K562 (cell line): ENCODE results near the gene FOXRED2. TPM values are rescaled to one million over a fixed set of nuclear protein-coding genes. Genes with fewer than 3 reads are reported as not detected.
A peak's percentile ranks its signal among the peaks of the same experiment; 100 is the strongest.

Experiments
- BHLHE40 ChIP-seq: IDR thresholded peaks from 2 replicates; pipeline ENCODE4 v1.6.1; 2011; ENCODE audit warnings: low read length, improper control_type of control experiment
- HMG20A ChIP-seq: fragments of 450-650 bp; formaldehyde crosslinking; conservative IDR thresholded peaks from 2 replicates; pipeline ENCODE4 v1.4.0; 2020; ENCODE audit warnings: mild to moderate bottlenecking, mixed read lengths
- MAFK ChIP-seq: IDR thresholded peaks from 2 replicates; pipeline ENCODE4 v1.6.1; 2011; ENCODE audit warnings: low read length, improper control_type of control experiment
- MEF2A ChIP-seq: IDR thresholded peaks from 2 replicates; pipeline ENCODE4 v1.6.1; 2011; ENCODE audit warnings: low read depth, mild to moderate bottlenecking, low read length, moderate library complexity; ENCODE audit not compliant: control insufficient read depth
- NFXL1 ChIP-seq: fragments of 450-650 bp; formaldehyde crosslinking; IDR thresholded peaks from 2 replicates; pipeline ENCODE4 v1.4.0; 2021; ENCODE audit warnings: mild to moderate bottlenecking
- PHF8 ChIP-seq: fragments of 200-600 bp; sonication (generic); IDR thresholded peaks from 2 replicates; pipeline ENCODE4 v1.6.1; 2012; ENCODE audit warnings: mixed run types, mild to moderate bottlenecking, inconsistent platforms, low read length, moderate library complexity, borderline replicate concordance
- PPARD ChIP-seq: fragments of 250-450 bp; sonication (Bioruptor Pico); IDR thresholded peaks from 2 replicates; pipeline ENCODE4 v1.8.0; 2022; ENCODE audit warnings: inconsistent platforms, mild to moderate bottlenecking, moderate library complexity
- PURB ChIP-seq: sonication (generic); formaldehyde crosslinking; IDR thresholded peaks from 2 replicates; pipeline ENCODE4 v1.9.0; 2021; ENCODE audit warnings: low read depth, mild to moderate bottlenecking, missing genetic modification reagents
- RBBP5 ChIP-seq: fragments of 200-600 bp; sonication (generic); IDR thresholded peaks from 2 replicates; pipeline ENCODE4 v1.6.1; 2012; ENCODE audit warnings: borderline replicate concordance, mild to moderate bottlenecking, low read length, control low read depth, inconsistent platforms; ENCODE audit not compliant: insufficient read depth, poor library complexity, severe bottlenecking
- RBM15 ChIP-seq: fragments of 200-400 bp; formaldehyde crosslinking; IDR thresholded peaks from 2 replicates; pipeline ENCODE4 v1.6.1; 2018; ENCODE audit warnings: mild to moderate bottlenecking, low read length, moderate library complexity; ENCODE audit not compliant: insufficient read depth
- RFX1 ChIP-seq: fragments of 450-650 bp; IDR thresholded peaks from 2 replicates; pipeline ENCODE4 v1.6.1; 2016; ENCODE audit warnings: mild to moderate bottlenecking, moderate library complexity
- SPI1 ChIP-seq: IDR thresholded peaks from 2 replicates; pipeline ENCODE4 v1.6.1; 2011; ENCODE audit warnings: low read depth, low read length, control low read depth, borderline replicate concordance
- TAF15 ChIP-seq: fragments of 200-400 bp; formaldehyde crosslinking; IDR thresholded peaks from 2 replicates; pipeline ENCODE4 v1.6.1; 2017; ENCODE audit warnings: mild to moderate bottlenecking, low read depth, low read length, moderate library complexity
- ZNF696 ChIP-seq: fragments of 250-450 bp; sonication (Bioruptor Pico); conservative IDR thresholded peaks from 2 replicates; pipeline ENCODE4 v1.4.0; 2020; ENCODE audit warnings: mild to moderate bottlenecking, moderate library complexity
- ZNF780A ChIP-seq: fragments of 250-450 bp; sonication (Bioruptor Pico); IDR thresholded peaks from 2 replicates; pipeline ENCODE4 v1.5.0; 2021; ENCODE audit warnings: mild to moderate bottlenecking
- polyA plus RNA-seq, 8 experiments: library from polyadenylated mRNA; depleted of rRNA in 4 of 8; stranded (reverse) in 5 of 8; unstranded in 3 of 8; fragments of >200 nt; fragmentation: Nextera tagmentation in 2 of 8; fragmentation: Illumina TruSeq in 1 of 8; extraction: Ambion mirVana in 2 of 8; extraction: Trizol in 1 of 8; gene quantifications; 2 replicates each; pipeline versions ENCODE4 v1.2.1 to v1.2.3, GENCODE V29; 2011 to 2014; ENCODE audit warnings: inconsistent platforms in 1 of 8, missing spikeins in 1 of 8
- total RNA-seq, 7 experiments: library from RNA; depleted of rRNA in 6 of 7; stranded (reverse); fragments of >200 nt in 6 of 7; fragmentation: Illumina TruSeq in 2 of 7; extraction: Trizol in 2 of 7; gene quantifications; 2 replicates each; pipeline versions ENCODE4 v1.2.1 to v1.2.3, GENCODE V29; 2011 to 2021; ENCODE audit warnings: low replicate concordance in 1 of 7
- TF ChIP-seq, protein P1 (sequence below), 2 experiments: fragments of 450-650 bp; IDR thresholded peaks; 2 replicates each; pipeline ENCODE4 v1.6.1; 2018; ENCODE audit warnings: mild to moderate bottlenecking in 2 of 2, low read depth in 1 of 2; ENCODE audit not compliant: partially characterized antibody in 2 of 2
- TF ChIP-seq, protein P2 (sequence below): sonication (generic); formaldehyde crosslinking; IDR thresholded peaks from 2 replicates; pipeline ENCODE4 v1.8.0; 2022; ENCODE audit warnings: missing genetic modification reagents, mild to moderate bottlenecking, moderate library complexity, borderline replicate concordance
- TF ChIP-seq, protein P3 (sequence below): fragments of 450-650 bp; conservative IDR thresholded peaks from 2 replicates; pipeline ENCODE4 v1.6.1; 2016; ENCODE audit warnings: missing genetic modification characterization, low read depth, mild to moderate bottlenecking, control low read depth, missing compliant biosample characterization
- TF ChIP-seq, protein P4 (sequence below): sonication (generic); formaldehyde crosslinking; IDR thresholded peaks from 2 replicates; pipeline ENCODE4 v1.8.0; 2023; ENCODE audit warnings: mild to moderate bottlenecking, missing genetic modification reagents

The FOXRED2 gene
- total and polyA plus RNA-seq, 9 of the 15 experiments (the other 6 are each of a cell fraction or from before 2014, with no cell fraction given): 2.8 to 48.4 (median 7.8) TPM

DNA sequence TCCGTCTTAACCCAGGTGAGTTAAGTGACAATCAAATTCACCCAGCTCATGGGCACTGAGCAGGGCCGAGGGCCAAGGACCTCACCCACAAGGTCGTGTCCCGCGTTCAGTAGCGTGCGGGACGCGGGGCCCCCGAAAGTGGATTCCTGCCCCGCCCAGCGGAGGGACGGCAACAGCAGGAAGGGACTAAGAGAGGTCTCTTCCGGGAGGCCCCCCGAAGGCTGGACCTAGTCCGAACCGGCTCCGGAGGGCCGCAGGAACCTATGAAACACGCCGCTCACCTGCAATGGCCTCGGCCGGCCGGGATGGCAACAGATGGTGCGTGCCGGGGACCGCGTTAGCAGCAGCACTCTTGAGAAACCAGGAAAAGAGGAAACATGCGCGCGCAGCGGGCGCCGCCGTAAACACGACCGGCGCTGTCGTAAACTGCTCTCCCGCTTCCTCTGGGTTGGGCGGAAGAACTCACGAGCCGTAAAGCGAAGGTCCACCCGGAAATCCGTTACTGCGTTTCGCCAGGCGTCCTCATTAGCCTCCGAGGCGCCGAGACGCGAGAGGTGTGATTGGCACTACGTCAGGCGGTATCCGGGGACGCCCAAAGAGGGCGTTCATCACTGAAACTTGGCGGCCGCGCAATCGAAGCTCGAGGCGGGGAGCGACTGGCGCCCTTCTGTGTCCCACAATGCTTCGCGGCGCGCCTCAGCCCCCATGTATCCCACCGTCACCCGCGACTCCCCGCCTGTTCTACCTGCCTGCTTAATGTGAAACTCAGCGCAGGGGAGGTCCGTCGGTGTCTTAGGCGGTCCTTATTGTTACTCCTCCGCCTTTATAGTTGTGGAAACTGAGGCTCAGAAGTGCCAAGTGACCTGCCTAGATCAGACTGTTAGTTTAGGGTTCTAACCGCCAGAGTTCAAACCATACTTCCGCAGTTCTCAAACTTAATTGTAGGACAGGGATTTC is 22.2 kb upstream of the FOXRED2 start, which contains the start of gene EIF3D (continued):
- TF ChIP-seq, protein P1, sequence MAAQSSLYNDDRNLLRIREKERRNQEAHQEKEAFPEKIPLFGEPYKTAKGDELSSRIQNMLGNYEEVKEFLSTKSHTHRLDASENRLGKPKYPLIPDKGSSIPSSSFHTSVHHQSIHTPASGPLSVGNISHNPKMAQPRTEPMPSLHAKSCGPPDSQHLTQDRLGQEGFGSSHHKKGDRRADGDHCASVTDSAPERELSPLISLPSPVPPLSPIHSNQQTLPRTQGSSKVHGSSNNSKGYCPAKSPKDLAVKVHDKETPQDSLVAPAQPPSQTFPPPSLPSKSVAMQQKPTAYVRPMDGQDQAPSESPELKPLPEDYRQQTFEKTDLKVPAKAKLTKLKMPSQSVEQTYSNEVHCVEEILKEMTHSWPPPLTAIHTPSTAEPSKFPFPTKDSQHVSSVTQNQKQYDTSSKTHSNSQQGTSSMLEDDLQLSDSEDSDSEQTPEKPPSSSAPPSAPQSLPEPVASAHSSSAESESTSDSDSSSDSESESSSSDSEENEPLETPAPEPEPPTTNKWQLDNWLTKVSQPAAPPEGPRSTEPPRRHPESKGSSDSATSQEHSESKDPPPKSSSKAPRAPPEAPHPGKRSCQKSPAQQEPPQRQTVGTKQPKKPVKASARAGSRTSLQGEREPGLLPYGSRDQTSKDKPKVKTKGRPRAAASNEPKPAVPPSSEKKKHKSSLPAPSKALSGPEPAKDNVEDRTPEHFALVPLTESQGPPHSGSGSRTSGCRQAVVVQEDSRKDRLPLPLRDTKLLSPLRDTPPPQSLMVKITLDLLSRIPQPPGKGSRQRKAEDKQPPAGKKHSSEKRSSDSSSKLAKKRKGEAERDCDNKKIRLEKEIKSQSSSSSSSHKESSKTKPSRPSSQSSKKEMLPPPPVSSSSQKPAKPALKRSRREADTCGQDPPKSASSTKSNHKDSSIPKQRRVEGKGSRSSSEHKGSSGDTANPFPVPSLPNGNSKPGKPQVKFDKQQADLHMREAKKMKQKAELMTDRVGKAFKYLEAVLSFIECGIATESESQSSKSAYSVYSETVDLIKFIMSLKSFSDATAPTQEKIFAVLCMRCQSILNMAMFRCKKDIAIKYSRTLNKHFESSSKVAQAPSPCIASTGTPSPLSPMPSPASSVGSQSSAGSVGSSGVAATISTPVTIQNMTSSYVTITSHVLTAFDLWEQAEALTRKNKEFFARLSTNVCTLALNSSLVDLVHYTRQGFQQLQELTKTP (IDR thresholded peaks at IDR 0.05; ENCODE audit: low read depth in 1 of 2, partially characterized antibody in 2 of 2): peak in 1 of 2 experiments; percentile 95
- TF ChIP-seq SPI1 (peak; percentile 47; the same call in 1 of the 2 replicates), ZNF780A (CRISPR knock-in tag) (no peak), TAF15 (no peak), RFX1 (peak; percentile 40; the same call in 1 of the 2 replicates), NFXL1 (CRISPR knock-in tag) (no peak), RBM15 (no peak), RBBP5 (peak; percentile 98), PURB (CRISPR knock-in tag) (no peak), BHLHE40 (peak; percentile 26; the same call in 1 of the 2 replicates), MEF2A (no peak), ZNF696 (CRISPR knock-in tag) (no peak), MAFK (no peak), PPARD (CRISPR knock-in tag) (no peak), HMG20A (no peak), PHF8 (peak; percentile 97)
- TF ChIP-seq, protein P2, sequence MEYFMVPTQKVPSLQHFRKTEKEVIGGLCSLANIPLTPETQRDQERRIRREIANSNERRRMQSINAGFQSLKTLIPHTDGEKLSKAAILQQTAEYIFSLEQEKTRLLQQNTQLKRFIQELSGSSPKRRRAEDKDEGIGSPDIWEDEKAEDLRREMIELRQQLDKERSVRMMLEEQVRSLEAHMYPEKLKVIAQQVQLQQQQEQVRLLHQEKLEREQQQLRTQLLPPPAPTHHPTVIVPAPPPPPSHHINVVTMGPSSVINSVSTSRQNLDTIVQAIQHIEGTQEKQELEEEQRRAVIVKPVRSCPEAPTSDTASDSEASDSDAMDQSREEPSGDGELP (CRISPR knock-in tag): peak; percentile 81
- TF ChIP-seq, protein P3, sequence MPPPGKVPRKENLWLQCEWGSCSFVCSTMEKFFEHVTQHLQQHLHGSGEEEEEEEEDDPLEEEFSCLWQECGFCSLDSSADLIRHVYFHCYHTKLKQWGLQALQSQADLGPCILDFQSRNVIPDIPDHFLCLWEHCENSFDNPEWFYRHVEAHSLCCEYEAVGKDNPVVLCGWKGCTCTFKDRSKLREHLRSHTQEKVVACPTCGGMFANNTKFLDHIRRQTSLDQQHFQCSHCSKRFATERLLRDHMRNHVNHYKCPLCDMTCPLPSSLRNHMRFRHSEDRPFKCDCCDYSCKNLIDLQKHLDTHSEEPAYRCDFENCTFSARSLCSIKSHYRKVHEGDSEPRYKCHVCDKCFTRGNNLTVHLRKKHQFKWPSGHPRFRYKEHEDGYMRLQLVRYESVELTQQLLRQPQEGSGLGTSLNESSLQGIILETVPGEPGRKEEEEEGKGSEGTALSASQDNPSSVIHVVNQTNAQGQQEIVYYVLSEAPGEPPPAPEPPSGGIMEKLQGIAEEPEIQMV: no peak
- TF ChIP-seq, protein P4, sequence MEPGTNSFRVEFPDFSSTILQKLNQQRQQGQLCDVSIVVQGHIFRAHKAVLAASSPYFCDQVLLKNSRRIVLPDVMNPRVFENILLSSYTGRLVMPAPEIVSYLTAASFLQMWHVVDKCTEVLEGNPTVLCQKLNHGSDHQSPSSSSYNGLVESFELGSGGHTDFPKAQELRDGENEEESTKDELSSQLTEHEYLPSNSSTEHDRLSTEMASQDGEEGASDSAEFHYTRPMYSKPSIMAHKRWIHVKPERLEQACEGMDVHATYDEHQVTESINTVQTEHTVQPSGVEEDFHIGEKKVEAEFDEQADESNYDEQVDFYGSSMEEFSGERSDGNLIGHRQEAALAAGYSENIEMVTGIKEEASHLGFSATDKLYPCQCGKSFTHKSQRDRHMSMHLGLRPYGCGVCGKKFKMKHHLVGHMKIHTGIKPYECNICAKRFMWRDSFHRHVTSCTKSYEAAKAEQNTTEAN (CRISPR knock-in tag): no peak
